SJSA1 (cell line): ENCODE data around the gene INVS. TPM values are rescaled to one million over a fixed set of nuclear protein-coding genes. Genes with fewer than 3 reads are reported as not detected.
A peak's percentile ranks its signal among the peaks of the same experiment; 100 is the strongest.
"Not testable (repeated sequence)": the region's sequence is repeated elsewhere in the genome, so short reads cannot be mapped to it uniquely, and the experiment has no call there.

Source experiments
- DNase-seq, 2 experiments: peaks; one replicate each; pipeline ENCODE4 v3.0.0-alpha.2; 2015 to 2020; ENCODE audit warnings: low spot score in 2 of 2, low read depth in 1 of 2
- H3K27ac ChIP-seq: fragments of 250-450 bp; sonication (Bioruptor Pico); 2 replicates; pipeline ENCODE4 v1.5.1; 2020; ENCODE audit warnings: mild to moderate bottlenecking, moderate library complexity
- H3K27me3 ChIP-seq: fragments of 250-450 bp; sonication (Bioruptor Pico); replicated peaks from 2 replicates; pipeline ENCODE4 v1.5.1; 2020; ENCODE audit warnings: mild to moderate bottlenecking, moderate library complexity
- H3K36me3 ChIP-seq: fragments of 250-450 bp; sonication (Bioruptor Pico); 2 replicates; pipeline ENCODE4 v1.5.1; 2020; ENCODE audit warnings: mild to moderate bottlenecking
- H3K4me1 ChIP-seq: fragments of 250-450 bp; sonication (Bioruptor Pico); replicated peaks from 2 replicates; pipeline ENCODE4 v1.6.1; 2021; ENCODE audit warnings: mild to moderate bottlenecking
- H3K4me3 ChIP-seq: fragments of 250-450 bp; sonication (Bioruptor Pico); 2 replicates; pipeline ENCODE4 v1.5.1; 2020; ENCODE audit warnings: mild to moderate bottlenecking
- H3K9me3 ChIP-seq: fragments of 250-450 bp; sonication (Bioruptor Pico); replicated peaks from 2 replicates; pipeline ENCODE4 v1.5.1; 2020; ENCODE audit warnings: mild to moderate bottlenecking
- total RNA-seq: library from RNA; depleted of rRNA; stranded (reverse); fragments of >200 nt; shearing (Covaris generic); gene quantifications from 2 replicates; pipeline ENCODE4 v1.2.3, GENCODE V29; 2014; rRNA removed

The INVS gene
- total RNA-seq, result 7.0 and 18.4 TPM in 2 replicates

DNA sequence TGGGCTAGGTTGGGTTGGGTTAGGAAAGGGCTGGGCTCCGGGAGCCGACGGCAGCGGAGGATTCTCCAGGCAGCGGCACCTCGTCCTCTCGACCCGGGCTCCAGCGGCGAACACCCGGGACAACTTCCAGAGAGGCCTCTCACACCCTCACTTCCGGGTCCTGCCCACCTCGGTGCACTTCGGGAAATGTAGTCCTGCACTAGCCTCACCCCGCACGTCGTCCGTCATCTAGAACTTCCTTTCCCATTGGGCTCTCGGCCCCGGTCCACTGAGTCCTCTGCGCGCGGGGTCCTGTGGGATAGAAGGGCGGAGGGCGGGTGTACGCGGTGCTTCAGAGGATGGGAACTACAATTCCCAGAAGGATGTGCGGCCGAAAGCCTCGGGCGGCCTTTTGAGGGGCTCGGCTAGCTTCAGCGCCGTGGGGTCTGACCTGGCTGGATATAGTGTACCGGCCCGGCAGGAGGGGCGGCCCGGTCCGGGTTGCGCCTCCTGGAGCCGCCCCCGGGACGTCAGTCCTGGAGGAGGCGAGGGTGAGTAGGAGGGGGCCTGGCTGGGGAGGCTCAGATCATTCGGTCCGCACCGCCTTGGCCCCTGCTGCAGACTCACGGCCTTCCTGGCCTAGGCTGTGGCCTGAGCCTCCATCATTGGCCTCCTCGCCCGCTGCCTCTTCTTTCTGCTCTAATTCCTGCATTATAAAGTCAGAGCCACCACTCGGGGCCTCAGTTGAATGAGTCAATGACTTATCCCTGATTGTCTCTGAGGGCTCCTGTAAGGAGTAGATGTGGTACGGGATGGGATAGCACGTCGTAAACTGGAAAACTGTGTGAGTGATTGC lies at the start of gene INVS, which contains the start of gene ERP44:
Gene INVS, plus strand, starts transcription at position 357 of the 835 bp plus-strand sequence. CDS start 5,279 bp downstream, outside the sequence.
Gene ERP44, minus strand, starts transcription at position 114 of the 835 bp plus-strand sequence. CDS start 160 bp downstream, outside the sequence.
- Histone ChIP-seq H3K4me3 (peak within 1 kb of the TSS; percentile 79), H3K36me3 (peaks cover 6% of the 10 kb centered on the region), H3K27me3 (no peaks in the 10 kb centered on the region), H3K27ac (peak within 1 kb of the TSS; percentile 47), H3K4me1 (peaks cover 7% of the 10 kb centered on the region), H3K9me3 (no peaks in the 10 kb centered on the region)
- DNase-seq, result peak; percentile 96 to 98

DNA sequence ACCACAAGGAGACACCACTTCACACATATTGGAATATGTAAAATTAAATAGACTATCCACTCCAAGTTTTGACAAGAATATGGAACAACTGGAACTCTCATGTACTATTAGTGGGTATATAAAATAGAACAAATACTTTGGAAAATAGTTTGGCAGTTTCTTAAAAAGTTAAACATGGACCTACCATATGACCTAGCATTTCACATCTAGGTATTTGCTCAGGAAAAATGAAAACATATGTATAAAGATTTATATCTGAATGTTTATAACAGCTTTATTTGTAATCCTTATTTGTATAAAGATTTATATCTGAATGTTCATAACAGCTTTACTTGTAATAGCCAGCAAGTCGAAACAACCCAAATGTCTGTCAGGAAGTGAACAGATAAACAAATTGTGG lies 49.5 kb upstream of the INVS start:
- no peak for DNase-seq
- peaks cover 7% of the 10 kb centered on the region for H3K36me3 ChIP-seq
- H3K27ac ChIP-seq, result no peak overlapping the region
- no peaks in the 10 kb centered on the region for H3K9me3 ChIP-seq
- H3K4me1 ChIP-seq, result no peaks in the 10 kb centered on the region
- H3K4me3 ChIP-seq, result no peak overlapping the region
- H3K27me3 ChIP-seq, result no peaks in the 10 kb centered on the region

- Histone ChIP-seq H3K27me3 (no peaks in the 10 kb centered on the region), H3K36me3 (peaks cover 11% of the 10 kb centered on the region), H3K27ac (no peak overlapping the region), H3K4me3 (no peak overlapping the region), H3K4me1 (no peaks in the 10 kb centered on the region), H3K9me3 (no peaks in the 10 kb centered on the region)
- DNase-seq, result no peak
Observed at GRCh38 chr9:100052375-100052774, 46.7 kb upstream of the INVS start.

GRCh38 chr9:100056561-100056960 lies 42.5 kb upstream of the INVS start:
- Histone ChIP-seq H3K4me3 (no peak overlapping the region), H3K27ac (no peak overlapping the region), H3K9me3 (no peaks in the 10 kb centered on the region), H3K36me3 (peaks cover 5% of the 10 kb centered on the region), H3K4me1 (no peaks in the 10 kb centered on the region), H3K27me3 (no peaks in the 10 kb centered on the region)
- no peak for DNase-seq

GRCh38 chr9:100057624-100058023 lies 41.4 kb upstream of the INVS start:
- H3K27me3 ChIP-seq, result no peaks in the 10 kb centered on the region
- H3K4me1 ChIP-seq, result no peaks in the 10 kb centered on the region
- H3K36me3 ChIP-seq, result peaks cover 4% of the 10 kb centered on the region
- no peak for DNase-seq
- H3K9me3 ChIP-seq, result no peaks in the 10 kb centered on the region
- no peak overlapping the region for H3K27ac ChIP-seq
- no peak overlapping the region for H3K4me3 ChIP-seq

DNA sequence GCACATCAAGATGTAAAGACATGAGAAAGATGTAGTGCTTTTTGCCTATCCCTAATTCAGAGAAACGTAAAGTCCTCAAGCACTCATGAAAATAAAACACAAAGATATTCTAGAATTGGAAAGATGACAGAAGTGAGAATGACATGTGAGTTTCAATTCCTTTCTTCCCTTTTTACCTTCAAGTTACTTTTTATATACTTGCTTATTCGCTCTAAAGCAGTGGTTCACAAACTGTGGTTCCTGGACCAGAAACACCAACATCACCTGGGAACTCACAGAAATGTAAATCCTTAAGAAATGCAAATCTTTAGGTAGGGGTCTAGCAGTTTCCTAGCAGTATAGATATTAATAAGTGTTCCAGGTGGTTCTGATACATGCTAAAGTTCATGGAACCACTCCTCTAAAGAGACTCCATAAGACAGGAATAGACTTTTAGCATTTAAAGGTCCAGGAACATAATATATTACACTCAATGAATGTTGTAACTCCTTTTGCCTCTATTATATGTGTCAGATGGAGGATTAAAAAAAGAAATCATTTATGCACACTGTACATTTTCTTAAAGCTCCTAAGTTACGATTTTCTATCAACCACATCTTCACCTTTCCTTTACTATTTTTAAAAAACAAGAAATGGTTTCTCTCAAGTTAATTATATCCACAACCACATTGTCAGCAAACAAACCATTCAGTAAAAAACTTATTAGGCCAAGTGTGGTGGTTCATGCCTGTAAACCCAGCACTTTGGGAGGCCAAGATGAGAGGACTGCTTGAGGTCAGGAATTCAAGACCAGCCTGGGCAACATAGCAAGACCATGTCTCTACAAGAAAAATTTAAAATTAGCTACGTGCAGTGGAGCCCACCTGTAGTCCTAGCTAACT lies 40.1 kb upstream of the INVS start:
- H3K36me3 ChIP-seq, result peaks cover 4% of the 10 kb centered on the region
- DNase-seq, result no peak
- H3K4me1 ChIP-seq, result no peaks in the 10 kb centered on the region
- H3K27me3 ChIP-seq, result no peaks in the 10 kb centered on the region
- no peak overlapping the region for H3K4me3 ChIP-seq
- H3K27ac ChIP-seq, result no peak overlapping the region
- H3K9me3 ChIP-seq, result no peaks in the 10 kb centered on the region

DNA sequence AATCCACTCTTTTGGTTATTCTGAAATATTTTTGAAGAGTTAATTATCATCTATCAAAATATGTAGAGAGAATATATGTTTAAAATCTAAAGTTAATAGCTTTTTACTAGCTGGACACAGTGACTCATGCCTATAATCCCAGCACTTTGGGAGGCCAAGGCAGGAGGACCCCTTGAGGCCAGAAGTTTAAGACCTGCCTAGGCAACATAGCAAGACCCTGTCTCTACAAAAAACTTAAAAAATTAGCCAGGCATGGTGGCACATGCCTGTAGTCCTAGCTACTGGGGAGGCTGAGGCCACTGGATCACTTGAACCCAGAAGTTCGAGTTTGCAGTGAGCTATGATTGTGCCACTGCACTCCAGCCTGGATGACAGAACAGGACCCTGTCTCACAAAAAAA lies 36.4 kb upstream of the INVS start:
- not testable (repeated sequence) for H3K27me3 ChIP-seq, H3K27ac ChIP-seq, H3K36me3 ChIP-seq, H3K9me3 ChIP-seq, H3K4me1 ChIP-seq, DNase-seq, H3K4me3 ChIP-seq

GRCh38 chr9:100063185-100063584 lies 35.9 kb upstream of the INVS start:
- Histone ChIP-seq H3K27ac (no peak overlapping the region), H3K27me3 (no peaks in the 10 kb centered on the region), H3K4me1 (peaks cover 9% of the 10 kb centered on the region; the same call in 1 of the 2 replicates), H3K9me3 (no peaks in the 10 kb centered on the region), H3K36me3 (no peaks in the 10 kb centered on the region), H3K4me3 (no peak overlapping the region)
- no peak for DNase-seq

GRCh38 chr9:100064872-100065581 lies 34.0 kb upstream of the INVS start:
- Histone ChIP-seq H3K9me3 (no peaks in the 10 kb centered on the region), H3K36me3 (no peaks in the 10 kb centered on the region), H3K4me3 (no peak overlapping the region), H3K27ac (no peak overlapping the region), H3K4me1 (peaks cover 9% of the 10 kb centered on the region; the same call in 1 of the 2 replicates), H3K27me3 (no peaks in the 10 kb centered on the region)
- DNase-seq, result no peak

GRCh38 chr9:100066539-100066938 lies 32.5 kb upstream of the INVS start:
- Histone ChIP-seq H3K27ac (no peak overlapping the region), H3K4me3 (no peak overlapping the region), H3K27me3 (no peaks in the 10 kb centered on the region), H3K36me3 (no peaks in the 10 kb centered on the region), H3K4me1 (peaks cover 9% of the 10 kb centered on the region; the same call in 1 of the 2 replicates), H3K9me3 (no peaks in the 10 kb centered on the region)
- DNase-seq, result no peak

DNA sequence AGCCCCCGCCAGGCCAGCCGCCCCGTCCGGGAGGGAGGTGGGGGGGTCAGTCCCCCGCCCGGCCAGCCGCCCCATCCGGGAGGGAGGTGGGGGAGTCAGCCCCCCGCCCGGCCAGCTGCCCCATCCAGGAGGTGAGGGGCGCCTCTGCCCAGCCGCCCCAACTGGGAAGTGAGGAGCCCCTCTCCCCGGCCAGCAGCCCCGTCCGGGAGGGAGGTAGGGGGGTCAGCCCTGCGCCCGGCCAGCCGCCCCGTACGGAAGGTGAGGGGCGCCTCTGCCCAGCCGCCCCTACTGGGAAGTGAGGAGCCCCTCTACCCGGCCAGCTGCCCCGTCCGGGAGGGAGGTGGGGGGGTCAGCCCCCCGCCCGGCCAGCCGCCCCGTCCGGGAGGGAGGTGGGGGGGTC lies 31.1 kb upstream of the INVS start:
- not testable (repeated sequence) for H3K9me3 ChIP-seq, H3K4me1 ChIP-seq, H3K27me3 ChIP-seq, DNase-seq, H3K36me3 ChIP-seq, H3K27ac ChIP-seq, H3K4me3 ChIP-seq

DNA sequence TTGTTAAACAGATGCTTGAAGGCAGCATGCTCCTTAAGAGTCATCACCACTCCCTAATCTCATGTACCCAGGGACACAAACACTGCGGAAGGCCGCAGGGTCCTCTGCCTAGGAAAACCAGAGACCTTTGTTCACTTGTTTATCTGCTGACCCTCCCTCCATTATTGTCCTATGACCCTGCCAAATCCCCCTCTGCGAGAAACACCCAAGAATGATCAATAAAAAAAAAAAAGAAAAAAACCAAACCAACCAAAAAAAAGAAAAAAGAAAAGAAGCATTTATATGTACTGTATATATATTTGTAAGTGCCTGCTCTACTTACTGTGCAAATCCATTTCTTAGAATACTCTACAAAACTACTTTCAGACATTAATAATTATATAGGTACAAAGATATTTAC lies 30.0 kb upstream of the INVS start:
- H3K9me3 ChIP-seq, DNase-seq, H3K4me3 ChIP-seq, H3K4me1 ChIP-seq, H3K36me3 ChIP-seq, H3K27ac ChIP-seq, H3K27me3 ChIP-seq: not testable (repeated sequence)
